ENCODE data around the gene YIF1A.

Gene YIF1A, protein sequence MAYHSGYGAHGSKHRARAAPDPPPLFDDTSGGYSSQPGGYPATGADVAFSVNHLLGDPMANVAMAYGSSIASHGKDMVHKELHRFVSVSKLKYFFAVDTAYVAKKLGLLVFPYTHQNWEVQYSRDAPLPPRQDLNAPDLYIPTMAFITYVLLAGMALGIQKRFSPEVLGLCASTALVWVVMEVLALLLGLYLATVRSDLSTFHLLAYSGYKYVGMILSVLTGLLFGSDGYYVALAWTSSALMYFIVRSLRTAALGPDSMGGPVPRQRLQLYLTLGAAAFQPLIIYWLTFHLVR

DNA sequence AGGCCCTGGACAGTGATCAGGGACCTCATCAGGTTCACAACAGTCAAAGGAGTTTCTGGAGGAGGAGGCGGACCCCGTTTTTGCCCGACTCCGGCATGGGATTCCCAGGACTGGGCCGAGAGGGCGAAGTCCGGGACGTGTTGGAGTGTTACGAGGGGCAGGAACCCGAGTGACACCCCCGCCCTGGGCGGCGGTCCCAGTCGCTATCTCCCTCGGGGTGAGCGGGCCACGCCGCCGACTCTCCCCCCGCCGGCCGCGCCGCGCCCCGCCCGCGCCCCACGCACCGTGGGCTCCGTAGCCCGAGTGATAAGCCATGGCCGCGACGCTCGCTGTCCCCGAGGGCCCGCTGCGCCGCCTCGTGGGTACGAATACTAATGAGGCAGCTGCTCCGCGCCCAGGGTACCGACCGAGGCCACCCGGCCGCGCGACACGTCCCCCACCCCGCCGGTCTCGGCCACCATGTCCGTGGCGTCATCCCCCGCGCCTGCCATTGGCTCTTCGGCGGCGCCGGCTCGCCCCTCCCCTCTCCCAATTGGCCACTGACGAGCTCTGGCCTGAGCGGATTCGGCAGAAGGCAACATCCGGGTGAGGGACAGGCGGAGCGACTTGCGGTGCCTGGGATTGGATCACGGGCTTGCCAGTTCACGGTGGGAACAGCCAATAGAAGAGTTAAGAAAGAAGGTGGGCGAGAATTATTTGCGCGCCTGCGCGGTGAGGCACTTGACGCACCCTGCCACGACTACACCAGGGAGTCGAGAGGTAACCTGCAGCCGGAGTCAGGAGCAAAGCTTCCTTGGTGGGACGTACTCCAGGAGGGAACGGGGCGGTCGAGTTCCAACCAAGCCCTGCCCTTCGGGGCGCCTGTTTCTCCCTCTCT is at the start of gene YIF1A:
YIF1A (minus strand) TSS at position 473 of the 877 bp plus-strand sequence; CDS start at position 315, 158 bp downstream.
- DNase-seq = peak; percentile 100

DNA sequence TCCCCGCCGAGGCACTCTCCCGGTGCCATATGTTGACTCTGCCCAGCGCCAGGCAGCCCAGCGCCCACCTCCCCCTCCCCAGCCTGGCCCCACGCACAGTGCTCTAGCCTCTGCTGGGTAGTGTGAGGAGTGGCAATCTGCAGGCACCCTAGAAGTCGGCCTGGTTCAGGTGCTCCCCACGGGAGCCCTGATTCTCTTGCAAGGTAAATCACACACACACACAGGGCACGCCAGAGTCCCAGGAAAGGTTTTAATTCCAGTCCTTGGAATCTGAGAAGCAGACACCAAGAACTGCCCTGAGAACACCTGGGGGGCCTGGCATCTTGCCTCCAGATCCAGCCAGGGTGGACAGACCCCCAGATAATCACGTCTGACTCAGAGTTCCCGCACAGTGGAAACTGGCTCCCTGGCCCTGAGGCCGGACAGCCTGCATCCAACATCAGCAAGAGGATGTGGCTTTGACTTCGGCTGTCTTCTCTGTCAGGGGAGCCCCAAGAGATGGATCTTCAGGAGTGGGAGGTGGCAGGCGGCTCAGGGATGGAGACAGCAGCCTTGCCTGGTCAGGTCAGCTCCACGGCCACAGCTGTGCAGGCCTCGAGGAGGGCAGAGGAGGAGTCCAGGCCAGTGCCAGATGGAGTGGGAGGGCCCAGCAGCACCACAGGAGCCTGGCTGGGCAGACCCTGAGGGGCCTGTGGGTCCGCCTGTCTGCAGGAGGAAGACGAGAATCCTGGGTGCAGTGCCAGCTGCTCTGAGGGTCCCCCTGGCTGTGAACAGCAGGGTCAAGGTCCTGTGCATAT is 48.4 kb upstream of the YIF1A start:
- DNase-seq = no peak

DNA sequence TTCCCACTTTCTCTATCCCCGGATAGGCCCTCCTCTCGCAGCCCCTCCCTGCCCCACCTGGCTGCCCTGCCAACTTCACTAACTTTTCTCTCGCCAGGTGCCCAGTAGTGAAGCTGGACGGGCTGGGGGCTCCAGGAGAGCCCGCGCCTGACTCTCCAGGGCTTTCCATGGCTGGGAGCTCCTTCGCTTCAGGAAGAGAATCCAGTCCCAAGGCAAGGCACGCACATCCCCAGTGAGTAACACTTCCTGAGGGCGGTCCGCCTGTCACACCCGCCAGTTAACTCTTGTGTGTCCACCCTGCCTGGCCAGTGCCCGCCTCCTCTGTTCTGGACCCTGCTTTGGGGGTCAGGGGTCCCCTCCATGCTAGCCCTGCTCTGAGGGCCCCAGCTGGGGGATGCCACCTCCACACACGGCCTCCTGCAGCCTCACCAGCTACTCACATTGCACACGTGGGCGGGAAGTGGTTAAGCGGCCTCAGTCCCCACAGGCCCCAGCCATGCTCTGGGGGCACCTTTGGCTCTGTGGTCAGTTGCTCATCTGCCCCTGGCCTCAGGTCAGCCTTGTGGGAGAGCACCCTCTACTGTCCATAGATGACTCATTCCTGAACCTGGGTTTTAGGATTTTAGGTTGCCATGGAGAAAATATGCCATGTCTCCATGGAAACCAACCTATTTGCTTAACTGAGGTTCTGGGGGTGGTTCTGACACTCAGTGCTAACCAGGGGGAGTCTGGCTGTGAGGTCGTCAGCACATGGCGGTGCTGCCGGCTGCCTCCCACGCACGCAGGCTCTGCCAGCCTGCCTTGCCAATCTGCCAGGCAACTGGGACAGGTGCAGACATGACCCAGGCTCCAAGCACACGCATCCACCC is 47.5 kb upstream of the YIF1A start, which contains the start of gene RIN1:
RIN1 (minus strand) TSS at position 201 of the 869 bp plus-strand sequence; CDS start at position 169, 32 bp downstream.
- DNase-seq = peak; percentile 86

DNA sequence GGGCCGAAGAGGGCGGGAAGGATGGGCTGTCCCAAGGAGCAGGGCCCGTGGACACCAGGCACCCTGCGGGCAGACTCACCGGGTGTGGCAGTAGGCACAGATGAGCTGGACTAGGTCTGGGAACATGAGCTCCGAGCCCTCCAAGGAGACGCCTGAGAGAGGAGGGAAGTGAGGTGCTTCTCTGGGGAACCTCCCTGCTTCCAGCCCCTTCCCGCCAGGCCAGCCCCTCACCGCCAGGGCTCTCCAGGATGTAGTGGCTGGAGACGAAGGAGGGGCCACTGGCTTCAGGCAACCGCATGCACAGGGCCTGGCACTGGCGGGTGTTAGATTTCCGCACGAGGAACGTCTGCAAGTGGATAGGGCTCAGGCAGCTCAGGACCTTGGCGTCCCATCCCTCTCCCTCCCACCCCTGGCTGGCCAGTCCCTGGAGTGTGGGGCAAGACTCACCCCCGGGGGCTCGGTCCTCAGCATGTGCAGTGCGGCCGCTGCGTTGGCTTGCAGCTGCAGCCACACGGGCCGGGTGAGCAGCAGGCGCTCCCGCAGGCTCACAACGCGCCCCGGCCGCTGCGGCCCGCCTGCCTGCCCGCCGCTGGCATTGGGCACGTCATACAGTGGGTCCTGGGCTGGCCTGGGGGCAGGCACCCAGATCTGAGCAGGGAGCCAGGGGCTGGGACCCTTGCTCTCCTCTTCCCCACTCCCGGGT is 46.7 kb upstream of the YIF1A start:
- peak; percentile 55 for DNase-seq

DNA sequence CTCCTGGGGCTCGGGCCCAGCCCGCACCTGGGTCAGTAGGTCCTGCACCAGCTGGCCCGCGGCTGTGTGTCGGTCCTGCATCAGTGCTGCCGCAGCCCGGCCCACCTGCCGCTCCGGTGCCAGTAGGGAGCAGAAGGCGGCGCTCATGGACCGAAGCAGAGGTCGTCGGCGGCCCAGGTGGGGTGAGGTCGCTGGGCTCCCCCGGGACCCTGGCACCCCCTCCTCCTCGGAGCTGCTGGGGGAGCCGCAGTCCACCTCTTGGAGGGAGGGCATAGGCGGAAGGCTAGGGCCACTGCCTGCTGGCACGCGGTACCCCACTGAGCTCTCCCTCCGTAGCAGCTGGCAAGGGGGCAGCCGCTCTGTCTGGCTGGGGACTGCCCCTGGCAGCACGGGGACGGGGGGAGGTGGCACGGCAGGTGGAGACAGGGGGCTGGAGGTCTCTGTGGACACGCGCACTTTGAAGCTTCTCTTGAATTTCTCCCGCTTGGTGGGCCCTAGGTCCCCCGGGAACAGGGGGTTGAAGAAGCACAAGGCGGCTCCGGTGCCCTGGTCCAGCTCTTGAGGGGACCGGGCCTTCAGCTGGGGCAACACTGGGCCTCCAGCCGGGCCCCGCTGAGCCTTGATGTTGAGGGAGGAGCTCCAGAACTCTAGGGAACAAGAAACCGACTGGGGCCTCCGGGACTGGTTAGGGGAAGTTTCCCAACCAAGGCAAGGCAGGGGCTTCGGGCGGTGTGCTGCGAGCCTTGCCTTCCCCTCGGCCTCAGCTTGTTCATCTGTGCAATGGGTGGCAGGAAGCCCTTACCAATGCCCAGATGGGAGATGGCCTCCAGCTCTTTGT is 45.9 kb upstream of the YIF1A start:
- no peak for DNase-seq

DNA sequence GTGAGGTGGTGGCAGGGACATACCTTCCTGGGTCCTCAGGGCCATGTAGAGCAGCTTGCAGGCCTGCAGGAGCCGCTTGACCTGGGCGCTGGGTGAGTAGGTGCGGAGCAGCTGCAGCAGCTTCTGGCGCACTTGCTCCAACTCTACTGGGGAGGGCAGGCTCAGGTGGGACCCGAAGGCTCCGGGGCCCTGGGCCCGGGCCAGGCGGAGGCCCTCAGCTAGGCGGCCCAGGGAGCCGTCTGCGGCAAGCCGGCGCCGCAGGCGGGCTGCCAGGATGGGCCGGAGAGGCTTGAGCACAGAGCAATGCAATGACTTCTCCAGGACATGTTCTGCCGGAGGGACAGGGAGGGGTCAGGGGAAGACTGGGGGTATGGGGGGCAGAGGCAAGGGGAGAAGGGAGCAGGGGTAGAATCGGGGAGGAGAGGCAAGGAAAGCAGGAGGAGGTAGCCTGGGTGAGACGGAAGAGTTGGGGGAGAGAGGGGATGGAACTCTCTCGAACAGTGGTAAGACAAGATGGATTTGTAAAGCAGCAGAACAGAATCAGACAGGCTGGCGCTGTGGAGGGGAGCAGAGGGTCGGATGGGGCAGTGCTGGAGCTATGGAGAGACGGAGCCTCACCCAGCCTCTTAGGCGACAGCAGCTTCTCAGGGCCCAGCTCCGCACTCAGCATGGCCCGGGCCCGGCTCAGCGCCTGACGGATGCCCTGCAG is 45.1 kb upstream of the YIF1A start:
- DNase-seq = no peak

DNA sequence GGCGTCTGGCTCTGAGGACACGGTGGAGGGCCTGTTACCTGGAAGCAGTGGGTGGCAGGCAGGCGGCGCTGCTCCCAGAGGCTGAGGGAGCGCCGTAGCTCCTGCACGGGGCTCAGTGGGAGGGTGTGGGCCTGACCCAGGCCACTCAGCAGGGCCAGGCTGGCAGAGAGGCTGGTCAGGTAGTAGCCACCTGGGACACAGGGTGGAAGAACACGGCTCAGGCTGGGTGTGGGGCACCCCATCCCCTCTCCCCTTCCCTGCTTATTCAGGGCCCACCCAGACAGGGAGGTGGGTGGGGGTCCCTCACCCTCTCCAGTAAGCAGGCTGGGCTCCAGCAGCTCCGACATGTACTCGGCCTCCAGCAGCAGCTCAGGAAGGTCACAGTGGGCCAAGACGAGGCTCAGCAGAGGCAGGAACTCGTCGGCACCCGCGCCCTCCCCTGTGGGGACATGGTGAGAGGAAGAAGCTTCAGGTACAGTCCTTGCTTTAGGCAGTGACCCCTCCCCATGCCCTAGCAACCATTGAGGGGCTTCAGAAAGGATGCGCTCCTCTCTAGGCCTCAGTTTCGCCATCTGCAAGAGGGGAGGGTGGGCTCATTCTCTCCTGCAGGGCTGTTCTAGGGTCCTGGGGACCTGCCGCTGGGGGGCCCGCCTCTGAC is 44.4 kb upstream of the YIF1A start:
- DNase-seq = no peak

DNA sequence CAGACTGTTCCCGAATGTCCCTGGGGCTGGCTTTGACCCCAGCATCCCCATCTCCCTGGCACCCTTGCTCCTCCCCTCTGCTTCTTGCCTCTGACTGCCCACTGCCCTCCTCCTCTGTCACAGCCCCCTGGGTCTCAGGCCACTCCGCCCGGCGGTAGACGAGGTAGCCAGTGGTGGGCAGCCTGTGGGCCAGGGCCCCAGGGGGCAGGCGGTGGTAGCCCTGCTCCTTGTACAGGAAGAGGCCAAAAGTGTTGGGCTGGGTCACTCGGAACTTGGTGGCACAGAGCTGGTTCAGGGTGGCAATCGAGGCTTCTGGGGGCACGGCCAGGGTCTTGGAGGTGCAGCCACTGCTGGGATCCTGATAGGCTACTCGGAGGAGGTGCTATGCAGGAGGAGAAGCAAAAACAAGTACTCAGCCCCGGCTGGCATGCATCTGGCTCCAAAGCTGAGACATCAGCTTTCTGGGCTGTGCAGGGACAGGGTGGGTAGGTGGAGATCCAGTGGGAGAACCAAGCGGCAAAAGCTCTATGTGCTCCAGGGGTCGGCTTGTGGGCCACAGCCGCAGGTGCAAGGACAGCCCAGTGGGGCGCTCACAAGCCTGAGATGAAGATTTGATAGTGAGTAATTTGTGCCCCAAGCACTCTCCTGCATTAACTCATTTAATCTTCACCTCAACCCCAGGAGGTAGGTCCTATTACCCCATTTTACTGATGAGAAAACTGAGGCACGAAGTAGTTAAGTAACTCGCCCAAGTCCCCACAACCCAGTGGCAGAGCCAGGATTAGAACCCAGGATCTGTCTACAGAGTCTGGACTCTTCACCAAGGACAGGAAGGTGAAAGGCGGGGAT is 43.7 kb upstream of the YIF1A start:
- DNase-seq = no peak

DNA sequence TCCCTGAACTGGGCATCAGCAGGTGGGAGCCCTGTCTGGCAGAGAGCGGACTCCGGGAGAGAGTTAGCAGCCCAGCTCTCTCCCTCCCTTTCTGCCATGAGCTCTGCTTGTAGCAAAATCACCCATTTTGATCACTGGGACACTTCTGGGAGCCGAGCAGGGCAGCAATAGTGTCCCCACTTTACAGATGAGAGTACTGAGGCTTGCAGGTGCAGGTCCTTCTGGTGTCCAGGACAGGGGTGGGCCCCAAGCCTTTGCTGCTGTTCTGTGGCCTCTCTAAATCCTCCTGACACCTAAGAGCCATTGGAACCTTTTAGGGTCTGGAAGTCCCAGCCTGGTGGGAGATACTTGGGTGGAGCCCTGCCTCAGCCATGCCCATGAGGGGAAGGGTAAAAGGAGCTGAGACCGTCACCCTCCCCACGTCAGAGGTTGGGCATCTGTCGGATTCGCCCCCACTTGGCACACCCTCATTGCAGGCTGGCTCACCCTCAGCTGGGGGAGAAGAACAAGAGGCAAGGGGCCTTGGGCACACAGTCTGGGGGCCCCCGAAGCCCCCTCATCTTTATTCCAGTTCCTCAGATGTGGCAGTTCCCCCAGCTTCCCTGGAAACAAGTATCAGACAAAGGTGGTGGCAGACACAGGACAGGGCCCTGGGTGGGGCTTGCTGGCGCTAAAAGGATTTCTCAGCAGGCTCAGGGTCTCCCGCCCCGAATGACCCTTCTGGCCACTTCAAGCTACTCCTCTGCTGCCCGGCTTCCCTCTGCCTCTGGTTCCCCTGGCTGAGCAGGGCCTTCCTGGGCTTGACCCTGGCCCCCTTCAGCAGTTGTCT is 42.8 kb upstream of the YIF1A start:
- DNase-seq = no peak

DNA sequence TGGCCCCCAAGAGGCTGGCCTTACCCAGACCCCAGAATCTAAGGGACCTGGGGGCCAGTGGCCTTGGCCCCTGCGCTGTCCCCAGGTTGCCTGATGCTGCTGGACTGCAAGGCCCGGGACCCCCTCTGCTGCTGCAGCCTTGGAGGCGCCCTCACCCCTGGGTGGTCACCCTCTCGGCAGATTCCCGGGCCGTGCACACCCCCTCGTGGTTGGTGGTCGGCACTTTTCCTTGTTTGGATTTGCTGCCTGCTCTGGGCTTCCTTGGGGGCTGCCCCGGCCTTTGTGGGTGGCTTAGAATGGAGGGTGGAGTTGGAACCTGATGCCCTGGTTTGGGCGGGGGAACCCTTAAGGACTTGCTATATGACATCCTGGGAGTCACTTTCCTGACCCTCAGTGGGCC is 42.0 kb upstream of the YIF1A start:
- DNase-seq = no peak

DNA sequence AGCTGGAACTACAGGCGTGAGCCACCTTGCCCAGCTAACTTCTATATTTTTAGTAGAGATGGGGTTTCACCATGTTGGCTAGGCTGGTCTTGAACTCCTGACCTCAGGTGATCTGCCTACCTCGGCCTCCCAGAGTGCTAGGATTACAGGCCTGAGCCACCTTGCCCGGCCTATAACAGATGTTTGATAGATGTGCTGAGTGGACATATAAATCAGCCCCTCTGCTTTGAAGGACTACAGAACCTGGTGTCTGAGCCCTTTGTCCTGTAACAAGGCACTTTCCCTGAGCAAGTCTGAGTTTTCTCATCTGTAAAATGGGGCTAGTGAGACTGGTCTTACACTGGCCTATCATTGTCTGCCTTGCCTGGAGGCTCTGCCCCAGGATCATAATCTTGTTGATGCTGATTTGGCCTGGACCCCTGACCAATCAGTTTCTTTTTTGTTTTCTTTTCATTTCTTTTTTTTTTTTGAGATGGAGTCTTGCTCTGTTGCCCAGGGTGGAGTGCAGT is 40.3 kb upstream of the YIF1A start:
- no peak for DNase-seq

DNA sequence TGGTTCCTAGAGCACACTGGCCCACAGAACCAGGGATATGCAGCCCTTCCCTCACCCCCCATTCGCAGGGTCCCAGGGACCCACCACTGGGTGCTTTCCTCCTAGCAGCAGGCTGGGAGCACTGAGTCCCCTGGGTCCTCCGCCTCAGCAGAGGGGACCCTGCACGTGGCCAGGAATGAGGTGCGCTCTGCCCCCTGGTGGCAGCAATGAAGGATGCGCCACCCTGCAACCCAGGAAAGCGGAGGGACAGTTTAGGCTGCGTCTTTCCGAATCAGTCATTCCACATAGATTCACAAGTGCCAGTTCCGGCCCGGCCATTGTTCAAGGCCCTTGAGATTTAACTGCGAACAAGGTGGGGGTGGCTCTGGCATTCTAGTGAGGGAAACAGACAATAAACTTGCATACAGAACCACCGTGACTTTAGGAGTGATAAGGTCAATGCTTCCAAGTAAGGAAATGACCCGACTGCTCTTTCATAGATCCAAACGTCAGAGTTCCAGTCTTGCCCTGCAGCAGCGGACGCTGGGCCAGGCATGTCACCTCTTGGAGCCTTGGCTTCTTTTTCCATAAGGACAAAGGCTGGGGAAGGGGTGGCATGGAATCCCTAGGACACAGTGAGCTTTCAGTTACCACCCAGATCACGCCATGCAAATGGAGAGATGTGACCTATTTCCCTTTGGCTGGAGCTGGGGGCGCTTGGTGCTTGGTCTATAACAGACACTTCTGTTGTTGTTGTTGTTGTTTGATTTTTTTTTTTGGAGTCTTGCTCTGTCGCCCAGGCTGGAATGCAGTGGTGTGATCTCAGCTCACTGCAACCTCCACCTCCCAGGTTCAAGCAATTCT is 39.6 kb upstream of the YIF1A start:
- DNase-seq = peak; percentile 79

DNA sequence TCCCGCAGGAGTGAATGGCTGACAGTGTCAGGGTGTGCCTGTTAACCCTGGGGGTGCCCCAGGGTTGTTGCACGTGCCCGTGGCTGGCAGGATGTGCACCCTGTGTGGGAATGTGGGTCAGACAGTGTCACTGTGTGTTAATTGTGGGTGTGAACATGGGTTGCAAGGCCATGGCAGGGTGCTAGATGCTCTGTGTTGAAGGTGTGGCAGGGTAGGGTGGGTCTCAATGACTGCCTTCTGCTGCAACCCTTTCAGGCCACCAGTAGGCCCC is 39.0 kb upstream of the YIF1A start:
- DNase-seq = no peak

DNA sequence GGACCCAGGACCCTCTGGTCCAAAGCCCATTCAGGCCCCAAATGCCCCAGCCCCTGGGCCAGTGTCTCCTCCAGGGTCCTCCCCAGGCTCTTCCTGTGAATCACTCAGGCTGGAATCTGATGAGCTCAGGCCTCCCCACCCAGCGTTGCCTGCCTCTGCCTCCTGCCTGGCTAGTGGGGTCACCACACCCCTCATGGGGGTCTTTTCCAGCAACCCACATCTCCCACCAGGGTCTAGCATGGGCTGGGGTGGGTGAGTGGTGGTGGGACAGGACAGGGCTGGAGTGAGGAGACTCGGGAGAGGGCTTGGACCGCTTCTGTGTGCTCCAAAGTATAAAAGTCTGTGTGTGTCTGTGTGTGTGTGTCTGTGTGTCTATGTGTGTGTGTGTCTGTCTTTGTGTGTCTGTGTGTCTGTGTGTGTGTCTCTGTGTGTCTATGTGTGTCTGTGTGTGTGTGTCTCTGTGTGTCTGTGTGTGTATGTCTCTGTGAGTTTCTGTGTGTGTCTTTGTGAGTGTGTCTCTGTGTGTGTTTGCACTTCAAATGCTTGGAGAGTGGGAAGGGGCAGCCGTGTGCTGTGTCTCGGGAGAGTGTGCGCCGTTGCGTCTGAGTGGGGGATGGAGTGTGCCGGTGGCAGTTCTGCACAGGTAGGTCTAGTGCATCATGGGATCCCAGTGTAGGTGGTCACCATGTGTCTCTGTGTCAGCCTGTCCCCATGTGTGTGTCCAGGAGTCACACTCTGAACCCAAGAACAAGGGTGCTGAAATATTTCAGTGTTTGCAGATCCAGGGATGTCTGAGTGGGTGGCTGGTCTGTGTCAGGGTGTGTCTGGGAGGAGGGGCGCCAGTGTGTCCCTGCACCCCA is 38.5 kb upstream of the YIF1A start:
- peak; percentile 78 for DNase-seq

All from fibroblast of skin of right quadriceps (primary cell).